AG09319 (cell line): Measurements from ENCODE around the gene CHST3.
A peak's percentile ranks its signal among the peaks of the same experiment; 100 is the strongest.

Experiments
- DNase-seq: peaks from one replicate; pipeline ENCODE4 v3.0.0-alpha.2; 2010; ENCODE audit warnings: low read depth; ENCODE audit errors: extremely low read depth
- CTCF ChIP-seq: IDR thresholded peaks from 2 replicates; pipeline ENCODE4 v1.5.1; 2011; ENCODE audit warnings: low read depth, mild to moderate bottlenecking, inconsistent platforms, low read length, moderate library complexity

The CHST3 gene

GRCh38 chr10:72043016-72043834 is 79.0 kb downstream of the CHST3 start:
- no peak for DNase-seq
- TF ChIP-seq CTCF: no peak

- TF ChIP-seq CTCF: peak; percentile 38
- DNase-seq: no peak
Measured at GRCh38 chr10:72044417-72045041, 80.3 kb downstream of the CHST3 start.

GRCh38 chr10:72045586-72045985 is 81.4 kb downstream of the CHST3 start:
- no peak for DNase-seq
- TF ChIP-seq CTCF: no peak

- DNase-seq: peak; percentile 80
- peak; percentile 100 for TF ChIP-seq CTCF
Measured at GRCh38 chr10:72048450-72049124, 84.4 kb downstream of the CHST3 start.

GRCh38 chr10:72049472-72049871 is 85.3 kb downstream of the CHST3 start:
- TF ChIP-seq CTCF: no peak
- no peak for DNase-seq

GRCh38 chr10:72049969-72050781 is 86.0 kb downstream of the CHST3 start:
- TF ChIP-seq CTCF: no peak
- DNase-seq: no peak
